Measurements from ENCODE around the gene USP10.
"Not testable (repeated sequence)": the region's sequence is repeated elsewhere in the genome, so short reads cannot be mapped to it uniquely, and the experiment has no call there.

The USP10 gene

GRCh38 chr16:84729716-84730320, 30.0 kb downstream of the USP10 start:
- DNase-seq: no peak

- DNase-seq: no peak
Measured at GRCh38 chr16:84730406-84731106, 30.8 kb downstream of the USP10 start.

- DNase-seq: not testable (repeated sequence)
Measured at GRCh38 chr16:84732332-84732673, 32.5 kb downstream of the USP10 start.

- DNase-seq: no peak
Measured at GRCh38 chr16:84732674-84733352, 33.0 kb downstream of the USP10 start.

- DNase-seq: peak; percentile 31
Measured at GRCh38 chr16:84735849-84736586, 36.2 kb downstream of the USP10 start.

- DNase-seq: no peak
Measured at GRCh38 chr16:84737192-84738011, 37.6 kb downstream of the USP10 start.

GRCh38 chr16:84738255-84739038, 38.6 kb downstream of the USP10 start:
- DNase-seq: peak; percentile 52

GRCh38 chr16:84739349-84740124, 39.7 kb downstream of the USP10 start:
- DNase-seq: no peak

GRCh38 chr16:84740596-84741116, 40.9 kb downstream of the USP10 start:
- DNase-seq: no peak

GRCh38 chr16:84741340-84741830, 41.6 kb downstream of the USP10 start:
- no peak for DNase-seq

- no peak for DNase-seq
Measured at GRCh38 chr16:84742641-84743092, 42.9 kb downstream of the USP10 start.

- no peak for DNase-seq
Measured at GRCh38 chr16:84746231-84746630, 46.4 kb downstream of the USP10 start.

- DNase-seq: no peak
Measured at GRCh38 chr16:84746875-84747274, 47.1 kb downstream of the USP10 start.

- DNase-seq: not testable (repeated sequence)
Measured at GRCh38 chr16:84748247-84748646, 48.4 kb downstream of the USP10 start.

- DNase-seq: no peak
Measured at GRCh38 chr16:84749072-84749471, 49.3 kb downstream of the USP10 start.

GRCh38 chr16:84749815-84750214, 50.0 kb downstream of the USP10 start:
- DNase-seq: no peak

- no peak for DNase-seq
Measured at GRCh38 chr16:84750575-84750974, 50.8 kb downstream of the USP10 start.

GRCh38 chr16:84751241-84751640, 51.4 kb downstream of the USP10 start:
- DNase-seq: no peak

GRCh38 chr16:84751947-84752346, 52.1 kb downstream of the USP10 start:
- no peak for DNase-seq

GRCh38 chr16:84752600-84752999, 52.8 kb downstream of the USP10 start:
- DNase-seq: no peak
